ENCODE results near the gene IFT52.

Gene IFT52

GRCh38 chr20:43590392-43591303, at the start of gene IFT52:
IFT52 (plus strand) TSS chr20:43590937; CDS start chr20:43594699, 3,762 bp downstream.
- peak; percentile 83 for DNase-seq

GRCh38 chr20:43541214-43541613, 49.5 kb upstream of the IFT52 start:
- no peak for DNase-seq

- DNase-seq: no peak
These were observed 48.6 kb upstream of the IFT52 start for GRCh38 chr20:43542161-43542560.

- no peak for DNase-seq
These were observed 48.1 kb upstream of the IFT52 start for GRCh38 chr20:43542674-43543073.

- DNase-seq: no peak
These were observed 47.6 kb upstream of the IFT52 start for GRCh38 chr20:43543138-43543537.

GRCh38 chr20:43544501-43544900, 46.2 kb upstream of the IFT52 start:
- DNase-seq: no peak

- DNase-seq: no peak
These were observed 44.7 kb upstream of the IFT52 start for GRCh38 chr20:43545837-43546578.

GRCh38 chr20:43548273-43548880, 42.4 kb upstream of the IFT52 start:
- DNase-seq: no peak

GRCh38 chr20:43549416-43550065, 41.2 kb upstream of the IFT52 start:
- DNase-seq: no peak

GRCh38 chr20:43550456-43550855, 40.3 kb upstream of the IFT52 start:
- DNase-seq: no peak

GRCh38 chr20:43554369-43554768, 36.4 kb upstream of the IFT52 start:
- no peak for DNase-seq

- no peak for DNase-seq
These were observed 32.2 kb upstream of the IFT52 start, which contains the start of gene SGK2 for GRCh38 chr20:43558412-43559146. SGK2 (plus strand) TSS chr20:43559027; CDS start chr20:43566496, 7,469 bp downstream.

- no peak for DNase-seq
These were observed 31.4 kb upstream of the IFT52 start for GRCh38 chr20:43559147-43559987.

- no peak for DNase-seq
These were observed 29.8 kb upstream of the IFT52 start for GRCh38 chr20:43560974-43561373.

- DNase-seq: no peak
These were observed 27.3 kb upstream of the IFT52 start for GRCh38 chr20:43563429-43563828.

GRCh38 chr20:43563991-43564390, 26.7 kb upstream of the IFT52 start:
- DNase-seq: no peak

GRCh38 chr20:43564455-43564854, 26.3 kb upstream of the IFT52 start:
- no peak for DNase-seq

GRCh38 chr20:43564993-43565757, 25.6 kb upstream of the IFT52 start:
- no peak for DNase-seq

GRCh38 chr20:43565758-43566104, 25.0 kb upstream of the IFT52 start:
- no peak for DNase-seq

GRCh38 chr20:43567477-43567876, 23.3 kb upstream of the IFT52 start:
- DNase-seq: no peak

GRCh38 chr20:43568706-43569105, 22.0 kb upstream of the IFT52 start:
- DNase-seq: no peak
